Activated naive CD8-positive, alpha-beta T cell treated with anti-CD3 and anti-CD28 coated beads for 36 hours (primary cell): ENCODE measurements around the gene CD2BP2. TPM values are rescaled to one million over a fixed set of nuclear protein-coding genes. Genes with fewer than 3 reads are reported as not detected.
A peak's percentile ranks its signal among the peaks of the same experiment; 100 is the strongest.
"Not testable (repeated sequence)": the region's sequence is repeated elsewhere in the genome, so short reads cannot be mapped to it uniquely, and the experiment has no call there.

Experiments
- DNase-seq: peaks from one replicate; pipeline ENCODE4 v3.0.0; 2021
- H3K27ac Mint-ChIP-seq: one replicate; pipeline ENCODE4 v1.8.0; 2022; ENCODE audit warnings: mild to moderate bottlenecking, moderate library complexity, mixed read lengths
- H3K27me3 Mint-ChIP-seq: one replicate; pipeline ENCODE4 v1.8.0; 2022; ENCODE audit warnings: mild to moderate bottlenecking, mixed read lengths
- H3K36me3 Mint-ChIP-seq: one replicate; pipeline ENCODE4 v1.8.0; 2021; ENCODE audit warnings: mild to moderate bottlenecking, mixed read lengths
- H3K4me1 Mint-ChIP-seq: one replicate; pipeline ENCODE4 v1.8.0; 2021; ENCODE audit warnings: mixed read lengths
- H3K4me3 Mint-ChIP-seq: one replicate; pipeline ENCODE4 v1.8.0; 2022; ENCODE audit warnings: mild to moderate bottlenecking, moderate library complexity, mixed read lengths
- H3K9me3 Mint-ChIP-seq: one replicate; pipeline ENCODE4 v1.8.0; 2022; ENCODE audit warnings: mixed read lengths
- total RNA-seq, 2 experiments: library from RNA; stranded (reverse); gene quantifications; one replicate each; pipeline ENCODE4 v1.2.3, GENCODE V29; 2021

CD2BP2 gene
- total RNA-seq = 10 to 100 TPM; 60.7 to 66.8 TPM

DNA sequence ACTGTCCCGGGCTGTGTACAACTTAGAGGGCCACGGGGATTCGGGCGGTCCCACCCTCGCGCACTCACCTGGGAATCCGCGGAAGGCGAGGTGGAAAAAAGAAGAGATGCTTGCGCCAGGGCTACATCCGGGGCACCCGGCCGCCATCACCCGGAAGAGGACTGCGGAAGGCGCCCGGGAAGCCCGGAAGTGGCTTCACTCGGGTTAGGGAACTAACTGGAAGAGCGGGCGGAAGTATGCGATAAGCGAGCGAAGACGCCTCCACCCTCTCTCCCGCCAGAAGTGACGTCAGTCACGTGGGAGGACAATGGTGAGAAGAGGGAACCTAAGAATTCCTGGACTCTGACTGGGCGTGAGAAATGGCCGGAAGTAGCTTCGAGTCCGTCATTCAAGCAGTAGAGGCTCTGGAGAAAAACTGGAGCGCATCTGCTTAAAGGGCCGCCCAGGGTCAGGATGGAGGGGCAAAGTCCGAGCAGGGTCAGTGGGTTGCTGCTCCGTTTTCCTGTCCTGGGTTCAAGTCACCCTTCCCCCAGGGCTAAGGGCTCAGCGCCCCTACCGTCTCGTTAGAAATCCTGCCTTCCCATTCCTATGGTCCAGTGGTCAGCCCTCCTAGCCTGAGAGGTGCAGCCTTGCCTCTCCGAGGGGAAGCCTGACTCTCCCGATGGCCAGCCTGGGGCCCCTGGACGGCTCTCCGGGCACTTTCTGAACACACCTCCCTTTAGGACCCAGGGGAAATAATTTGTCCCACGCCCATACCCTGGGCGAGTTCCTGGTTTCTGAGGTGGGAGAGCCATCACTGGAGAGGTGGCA, at the start of gene CD2BP2:
Gene CD2BP2 (minus strand): TSS at position 165 of the 810 bp plus-strand sequence. CDS start 627 bp downstream, outside the sequence.
- Mint-ChIP-seq H3K4me1 (peaks cover 40% of the 10 kb centered on the region), H3K4me3 (peak within 1 kb of the TSS; percentile 91), H3K27ac (peak within 1 kb of the TSS; percentile 92), H3K27me3 (no peaks in the 10 kb centered on the region), H3K9me3 (no peaks in the 10 kb centered on the region), H3K36me3 (peaks cover 23% of the 10 kb centered on the region)
- DNase-seq = peak; percentile 90

DNA sequence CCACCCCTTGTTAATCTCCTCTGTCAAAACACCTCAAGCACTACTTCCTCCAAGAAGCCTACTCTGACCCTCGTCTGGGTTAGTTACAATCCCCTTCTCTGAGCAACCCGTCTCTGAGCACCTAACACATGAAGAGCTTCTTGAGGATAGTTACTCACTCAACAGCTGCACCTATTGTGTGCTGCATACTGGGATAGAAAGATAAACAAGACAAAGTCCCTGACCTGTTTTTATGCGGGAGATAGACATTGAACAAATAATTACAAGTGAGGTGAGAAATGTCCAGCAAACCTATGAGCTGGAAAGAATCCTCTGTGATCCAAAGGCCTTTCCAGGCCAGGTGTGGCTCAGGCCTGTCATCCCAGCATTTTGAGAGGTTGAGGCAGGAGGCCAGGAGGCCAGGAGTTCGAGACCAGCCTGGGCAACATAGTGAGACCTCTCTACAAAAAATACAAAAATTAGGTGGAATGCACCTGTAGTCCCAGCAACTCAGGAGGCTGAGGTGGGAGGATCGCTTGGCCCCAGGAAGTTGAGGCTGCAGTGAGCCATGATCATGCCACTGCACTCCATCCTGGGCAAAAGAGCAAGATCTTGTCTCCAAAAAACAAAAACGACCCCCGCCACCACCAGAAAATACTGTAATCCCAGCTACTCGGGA, 46.8 kb upstream of the CD2BP2 start:
- peaks cover 37% of the 10 kb centered on the region for H3K4me1 Mint-ChIP-seq
- H3K36me3 Mint-ChIP-seq = peaks cover 9% of the 10 kb centered on the region
- H3K4me3 Mint-ChIP-seq = peak overlapping the region; percentile 62
- no peak for DNase-seq
- no peaks in the 10 kb centered on the region for H3K9me3 Mint-ChIP-seq
- H3K27ac Mint-ChIP-seq = no peak overlapping the region
- peaks cover 3% of the 10 kb centered on the region for H3K27me3 Mint-ChIP-seq

DNA sequence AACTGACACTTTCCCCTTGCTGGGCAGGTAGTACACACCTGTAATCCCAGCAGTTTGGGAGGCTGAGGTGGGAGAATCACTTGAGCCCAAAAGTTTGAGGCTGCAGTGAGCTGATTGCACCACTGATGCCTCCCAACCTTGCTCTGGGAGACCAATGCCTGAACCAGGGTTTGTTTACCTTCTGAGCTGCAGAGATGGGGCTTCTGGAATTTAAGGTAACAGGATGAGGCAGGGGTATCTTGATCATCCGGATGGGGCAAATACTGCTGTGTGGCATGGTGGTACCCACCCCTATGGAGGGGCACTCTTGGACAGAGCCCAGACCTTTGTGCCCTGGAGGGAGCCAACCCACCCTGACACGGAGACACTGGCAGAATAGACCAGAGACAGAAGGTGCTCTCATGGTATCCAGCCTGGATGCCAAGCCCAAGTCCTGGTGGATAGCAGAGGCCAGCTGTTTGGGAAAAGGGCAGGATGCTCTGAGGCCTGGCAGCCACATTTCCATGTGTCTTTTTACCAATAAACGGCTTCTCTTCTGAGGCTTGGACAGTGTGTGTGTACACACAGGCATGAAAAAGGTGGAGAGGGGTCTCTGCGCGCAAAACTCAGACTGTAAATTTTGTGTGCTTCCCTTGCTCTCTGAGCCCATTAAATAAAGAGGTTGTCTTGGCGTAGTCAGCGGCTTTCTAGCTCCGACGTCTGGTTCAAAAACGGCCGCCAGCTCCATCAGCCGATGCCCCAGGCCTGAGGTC, 44.5 kb upstream of the CD2BP2 start:
- H3K36me3 Mint-ChIP-seq = peaks cover 9% of the 10 kb centered on the region
- H3K4me3 Mint-ChIP-seq = peak overlapping the region; percentile 85
- no peak for DNase-seq
- H3K9me3 Mint-ChIP-seq = no peaks in the 10 kb centered on the region
- no peaks in the 10 kb centered on the region for H3K27me3 Mint-ChIP-seq
- peak overlapping the region; percentile 90 for H3K27ac Mint-ChIP-seq
- H3K4me1 Mint-ChIP-seq = peaks cover 40% of the 10 kb centered on the region

DNA sequence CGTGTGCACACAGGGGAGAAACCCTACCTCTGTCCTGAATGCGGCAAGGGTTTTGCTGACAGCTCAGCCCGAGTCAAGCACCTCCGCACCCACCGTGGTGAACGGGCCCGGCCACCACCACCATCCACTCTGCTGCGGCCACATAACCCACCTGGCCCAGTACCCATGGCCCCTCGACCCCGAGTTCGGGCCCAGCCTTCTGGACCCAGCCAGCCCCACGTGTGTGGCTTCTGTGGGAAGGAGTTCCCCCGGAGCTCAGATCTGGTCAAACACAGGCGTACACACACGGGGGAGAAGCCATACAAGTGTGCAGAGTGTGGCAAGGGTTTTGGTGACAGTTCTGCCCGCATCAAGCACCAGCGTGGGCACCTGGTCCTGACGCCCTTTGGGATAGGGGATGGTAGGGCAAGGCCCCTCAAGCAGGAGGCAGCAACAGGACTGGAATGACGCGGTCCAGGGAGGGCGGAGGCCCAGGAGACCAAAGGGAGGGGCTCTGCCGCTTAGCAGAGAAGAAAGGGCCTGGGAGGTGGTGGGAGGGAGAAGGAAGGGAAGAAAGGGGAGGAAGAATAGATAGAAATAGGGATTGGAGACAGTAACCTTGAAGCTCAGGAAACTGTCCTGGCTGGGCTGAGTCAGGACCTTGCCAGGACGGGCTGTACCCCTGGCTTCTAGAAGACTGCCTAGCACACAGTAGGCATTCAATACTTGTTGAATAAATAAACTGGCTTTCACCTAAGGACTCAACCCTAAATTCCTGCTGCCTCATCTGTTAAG, 43.7 kb upstream of the CD2BP2 start:
- H3K27ac Mint-ChIP-seq = no peak overlapping the region

DNA sequence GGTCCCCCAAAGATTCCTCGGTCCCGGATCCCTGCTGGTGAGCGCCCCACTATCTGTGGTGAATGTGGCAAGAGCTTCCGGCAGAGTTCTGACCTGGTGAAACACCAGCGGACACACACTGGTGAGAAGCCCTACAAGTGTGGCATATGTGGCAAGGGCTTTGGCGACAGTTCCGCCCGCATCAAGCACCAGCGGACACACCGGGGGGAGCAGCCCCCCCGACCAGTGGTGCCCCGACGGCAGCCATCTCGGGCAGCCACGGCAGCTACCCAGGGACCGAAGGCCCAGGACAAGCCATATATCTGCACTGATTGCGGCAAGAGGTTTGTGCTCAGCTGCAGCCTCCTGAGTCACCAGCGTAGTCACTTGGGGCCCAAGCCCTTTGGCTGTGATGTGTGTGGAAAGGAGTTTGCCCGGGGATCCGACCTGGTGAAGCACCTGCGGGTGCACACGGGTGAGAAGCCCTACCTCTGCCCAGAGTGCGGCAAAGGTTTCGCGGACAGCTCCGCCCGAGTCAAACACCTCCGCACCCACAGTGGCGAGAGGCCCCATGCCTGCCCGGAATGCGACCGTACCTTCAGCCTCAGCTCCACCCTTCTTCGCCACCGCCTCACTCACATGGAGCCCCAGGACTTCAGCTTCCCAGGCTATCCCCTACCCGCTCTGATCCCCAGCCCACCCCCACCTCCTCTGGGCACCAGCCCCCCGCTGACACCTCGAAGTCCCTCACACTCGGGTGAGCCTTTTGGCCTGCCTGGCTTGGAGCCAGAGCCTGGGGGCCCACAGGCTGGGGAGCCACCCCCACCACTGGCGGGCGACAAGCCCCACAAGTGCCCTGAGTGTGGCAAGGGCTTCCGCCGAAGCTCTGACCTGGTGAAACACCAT, 42.9 kb upstream of the CD2BP2 start:
- H3K9me3 Mint-ChIP-seq = no peaks in the 10 kb centered on the region
- no peak overlapping the region for H3K4me3 Mint-ChIP-seq
- H3K36me3 Mint-ChIP-seq = peaks cover 10% of the 10 kb centered on the region
- H3K27ac Mint-ChIP-seq = no peak overlapping the region
- no peak for DNase-seq
- peaks cover 46% of the 10 kb centered on the region for H3K4me1 Mint-ChIP-seq
- H3K27me3 Mint-ChIP-seq = no peaks in the 10 kb centered on the region

More for the DNA sequence above, 43.7 kb upstream of the CD2BP2 start:
- no peak for DNase-seq
- H3K36me3 Mint-ChIP-seq = peaks cover 10% of the 10 kb centered on the region
- H3K27me3 Mint-ChIP-seq = no peaks in the 10 kb centered on the region
- peak overlapping the region; percentile 24 for H3K4me3 Mint-ChIP-seq
- H3K9me3 Mint-ChIP-seq = no peaks in the 10 kb centered on the region
- peaks cover 46% of the 10 kb centered on the region for H3K4me1 Mint-ChIP-seq

DNA sequence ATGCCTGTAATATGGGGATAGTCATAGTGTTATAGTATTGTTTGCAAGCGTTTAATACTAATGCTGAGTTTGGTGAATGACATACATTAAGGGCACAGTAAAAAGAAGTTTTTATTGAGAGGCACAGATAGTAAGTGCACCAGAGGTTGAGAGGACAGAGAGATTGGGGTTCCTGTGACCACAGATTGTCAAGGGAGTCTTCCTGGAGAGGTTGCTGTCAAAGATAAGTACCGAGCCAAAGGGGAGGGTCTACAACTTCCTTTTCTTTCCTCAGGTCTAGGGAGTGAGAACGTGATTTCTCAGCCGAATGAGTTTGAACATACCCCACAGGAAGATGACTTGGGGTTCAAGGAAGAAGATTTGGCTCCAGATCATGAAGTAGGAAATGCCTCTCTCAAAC, 41.9 kb upstream of the CD2BP2 start:
- no peaks in the 10 kb centered on the region for H3K9me3 Mint-ChIP-seq
- no peak for DNase-seq
- peaks cover 10% of the 10 kb centered on the region for H3K36me3 Mint-ChIP-seq
- H3K4me1 Mint-ChIP-seq = peaks cover 46% of the 10 kb centered on the region
- peak overlapping the region; percentile 90 for H3K4me3 Mint-ChIP-seq
- no peaks in the 10 kb centered on the region for H3K27me3 Mint-ChIP-seq
- H3K27ac Mint-ChIP-seq = no peak overlapping the region

DNA sequence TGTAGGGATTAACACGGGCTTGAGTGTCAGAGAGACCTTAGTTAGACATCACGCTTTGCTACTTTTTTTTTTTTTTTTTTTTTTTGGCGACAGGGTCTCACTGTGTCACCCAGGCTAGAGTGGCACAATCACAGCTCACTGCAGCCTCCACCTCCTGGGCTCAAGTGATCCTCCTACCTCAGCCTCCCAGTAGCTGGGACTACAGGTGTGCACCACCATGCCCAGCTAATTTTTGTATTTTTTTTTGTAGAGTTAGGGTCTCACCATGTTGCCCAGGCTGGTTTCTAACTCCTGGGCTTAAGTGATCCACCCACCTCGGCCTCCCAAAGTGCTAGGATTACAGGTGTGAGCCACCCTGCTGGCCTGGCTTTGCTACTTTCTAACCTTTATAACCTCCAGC, 41.5 kb upstream of the CD2BP2 start:
- H3K4me1 Mint-ChIP-seq = peaks cover 44% of the 10 kb centered on the region
- H3K9me3 Mint-ChIP-seq = not testable (repeated sequence)

DNA sequence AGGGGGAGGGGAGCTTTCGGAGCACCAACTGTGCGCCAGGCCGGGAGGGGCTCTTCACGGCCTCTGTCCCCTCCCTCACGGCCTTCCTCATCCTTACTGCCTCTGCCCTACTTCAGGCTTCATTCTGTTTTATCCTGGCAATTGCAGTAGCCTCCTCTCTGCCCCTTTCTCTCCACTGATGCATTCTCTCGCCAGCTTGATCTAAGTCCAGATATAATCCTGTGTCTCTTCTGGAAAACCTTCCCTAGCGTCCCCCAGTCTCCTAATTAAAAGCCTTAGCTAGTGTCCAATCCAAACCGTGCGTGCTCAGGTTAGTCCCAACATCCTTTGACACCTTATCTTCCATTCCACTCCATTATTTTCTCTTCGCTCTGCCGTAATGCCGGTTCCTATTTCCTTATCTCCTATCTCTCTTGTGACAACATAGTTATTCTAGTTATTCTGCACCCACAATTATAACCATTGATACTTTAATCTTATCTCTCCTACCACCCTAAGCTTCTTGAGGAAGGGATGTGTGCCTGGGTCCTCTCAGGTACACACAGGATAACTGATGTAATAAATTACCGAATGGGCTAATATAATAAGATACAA, 41.0 kb upstream of the CD2BP2 start:
- no peak for DNase-seq
- H3K27ac Mint-ChIP-seq = peak overlapping the region; percentile 80
- no peaks in the 10 kb centered on the region for H3K27me3 Mint-ChIP-seq
- no peaks in the 10 kb centered on the region for H3K9me3 Mint-ChIP-seq
- H3K4me1 Mint-ChIP-seq = peaks cover 41% of the 10 kb centered on the region
- peaks cover 10% of the 10 kb centered on the region for H3K36me3 Mint-ChIP-seq
- H3K4me3 Mint-ChIP-seq = peak overlapping the region; percentile 90

More for the DNA sequence above, 41.5 kb upstream of the CD2BP2 start:
- peak overlapping the region; percentile 90 for H3K4me3 Mint-ChIP-seq
- peaks cover 10% of the 10 kb centered on the region for H3K36me3 Mint-ChIP-seq
- not testable (repeated sequence) for H3K27ac Mint-ChIP-seq, H3K27me3 Mint-ChIP-seq, DNase-seq

DNA sequence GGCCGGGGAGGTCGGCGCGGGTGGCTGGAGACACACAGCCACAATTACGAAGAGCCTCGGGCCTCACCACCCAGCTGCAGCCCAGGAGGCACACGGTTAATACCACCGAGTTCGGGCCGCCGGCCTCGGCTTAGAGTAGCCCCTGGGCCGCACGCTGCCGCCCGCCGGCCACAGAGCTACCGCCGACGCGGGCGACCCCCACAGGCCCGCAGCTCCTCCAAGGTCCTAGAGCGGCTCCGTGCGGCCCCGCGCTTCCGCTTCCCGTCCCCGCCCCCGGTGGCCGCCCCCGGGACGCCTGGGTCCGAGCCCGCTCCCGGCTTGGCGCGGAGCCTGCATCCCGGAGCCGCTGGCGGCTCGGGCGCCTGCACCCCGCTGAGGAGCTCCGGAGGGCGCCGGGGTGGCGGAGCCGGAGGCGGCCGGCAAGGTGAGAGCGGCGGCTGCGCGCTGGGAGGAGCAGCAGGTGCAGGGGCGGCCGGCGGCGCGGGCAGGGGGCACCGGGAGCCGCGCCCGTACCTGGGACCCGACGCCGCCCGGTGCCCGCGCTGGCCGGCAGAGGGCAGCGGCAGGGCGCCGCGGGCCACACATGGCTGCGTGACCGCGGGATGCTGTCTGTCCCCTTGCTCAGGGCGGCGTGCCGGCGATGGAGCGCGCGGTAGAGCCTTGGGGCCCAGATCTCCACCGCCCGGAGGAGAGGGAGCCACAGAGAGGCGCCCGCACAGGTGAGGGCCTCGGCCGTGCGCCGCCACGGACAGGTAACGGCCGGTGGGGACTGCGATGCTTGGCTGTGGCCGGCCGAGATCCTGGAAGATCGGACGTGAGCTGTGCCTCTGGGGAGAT, 40.3 kb upstream of the CD2BP2 start, which contains the start of gene ZNF48:
Gene ZNF48 (plus strand): TSS at position 266 of the 837 bp plus-strand sequence. CDS start 375 bp downstream, at position 641.
- Mint-ChIP-seq H3K36me3 (peaks cover 10% of the 10 kb centered on the region), H3K4me3 (peak within 1 kb of the TSS; percentile 94), H3K9me3 (no peaks in the 10 kb centered on the region), H3K27ac (peak within 1 kb of the TSS; percentile 88), H3K4me1 (peaks cover 37% of the 10 kb centered on the region), H3K27me3 (no peaks in the 10 kb centered on the region)
- peak; percentile 70 for DNase-seq

DNA sequence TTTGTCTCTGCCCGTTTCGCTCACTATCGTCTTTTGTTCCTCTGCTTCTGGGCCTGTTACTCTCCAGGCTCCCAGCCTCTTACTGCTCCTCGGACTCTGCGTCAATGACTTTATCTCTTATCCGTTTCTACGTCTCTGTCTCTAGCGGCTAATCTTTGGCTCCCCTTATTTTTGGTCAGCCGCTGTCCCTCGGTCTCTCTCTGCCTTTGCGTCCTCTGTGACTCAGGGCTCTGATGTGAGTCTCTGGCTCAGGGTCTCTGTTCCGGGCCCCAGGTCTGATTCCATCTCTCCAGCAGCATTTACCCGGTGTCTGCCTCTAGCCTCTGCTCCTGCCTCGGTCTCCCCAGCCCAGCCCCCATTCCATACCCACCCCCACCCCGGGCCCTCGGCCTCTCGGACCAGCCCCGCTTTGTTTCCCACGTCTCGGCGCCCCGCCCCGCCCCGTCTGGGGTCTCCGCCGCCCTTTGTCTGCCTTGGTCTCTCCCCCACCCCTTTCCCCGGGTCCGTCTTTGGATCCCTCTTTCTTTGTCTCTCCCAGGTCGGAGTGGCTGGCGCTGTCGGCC, 39.6 kb upstream of the CD2BP2 start:
- Mint-ChIP-seq H3K4me3 (peak overlapping the region; percentile 94), H3K9me3 (no peaks in the 10 kb centered on the region), H3K27ac (peak overlapping the region; percentile 88), H3K36me3 (peaks cover 10% of the 10 kb centered on the region), H3K27me3 (no peaks in the 10 kb centered on the region), H3K4me1 (peaks cover 33% of the 10 kb centered on the region)
- no peak for DNase-seq

DNA sequence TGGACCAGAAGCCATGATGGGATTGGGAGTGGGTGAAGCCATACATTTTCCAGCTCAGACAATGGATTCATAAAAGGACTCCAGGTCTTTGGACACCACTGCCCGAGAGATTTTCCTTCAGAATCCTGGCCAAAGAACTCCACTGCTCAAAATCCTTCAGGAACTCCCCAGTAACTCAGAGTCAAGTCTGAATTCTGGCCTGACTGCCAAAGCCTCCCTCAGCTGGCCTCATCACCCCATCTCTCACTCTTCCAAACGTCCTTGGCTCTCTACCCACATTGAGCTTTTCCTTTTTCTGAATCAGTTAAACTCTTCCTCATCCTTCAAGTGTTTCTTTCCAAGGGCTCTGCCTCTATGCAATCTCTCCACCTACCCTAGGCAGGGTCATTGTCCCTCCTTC, 28.4 kb upstream of the CD2BP2 start:
- H3K36me3 Mint-ChIP-seq = peaks cover 35% of the 10 kb centered on the region
- peak overlapping the region; percentile 96 for H3K27ac Mint-ChIP-seq
- peak overlapping the region; percentile 92 for H3K4me3 Mint-ChIP-seq
- H3K9me3 Mint-ChIP-seq = no peaks in the 10 kb centered on the region
- H3K27me3 Mint-ChIP-seq = no peaks in the 10 kb centered on the region
- peaks cover 32% of the 10 kb centered on the region for H3K4me1 Mint-ChIP-seq
- no peak for DNase-seq

DNA sequence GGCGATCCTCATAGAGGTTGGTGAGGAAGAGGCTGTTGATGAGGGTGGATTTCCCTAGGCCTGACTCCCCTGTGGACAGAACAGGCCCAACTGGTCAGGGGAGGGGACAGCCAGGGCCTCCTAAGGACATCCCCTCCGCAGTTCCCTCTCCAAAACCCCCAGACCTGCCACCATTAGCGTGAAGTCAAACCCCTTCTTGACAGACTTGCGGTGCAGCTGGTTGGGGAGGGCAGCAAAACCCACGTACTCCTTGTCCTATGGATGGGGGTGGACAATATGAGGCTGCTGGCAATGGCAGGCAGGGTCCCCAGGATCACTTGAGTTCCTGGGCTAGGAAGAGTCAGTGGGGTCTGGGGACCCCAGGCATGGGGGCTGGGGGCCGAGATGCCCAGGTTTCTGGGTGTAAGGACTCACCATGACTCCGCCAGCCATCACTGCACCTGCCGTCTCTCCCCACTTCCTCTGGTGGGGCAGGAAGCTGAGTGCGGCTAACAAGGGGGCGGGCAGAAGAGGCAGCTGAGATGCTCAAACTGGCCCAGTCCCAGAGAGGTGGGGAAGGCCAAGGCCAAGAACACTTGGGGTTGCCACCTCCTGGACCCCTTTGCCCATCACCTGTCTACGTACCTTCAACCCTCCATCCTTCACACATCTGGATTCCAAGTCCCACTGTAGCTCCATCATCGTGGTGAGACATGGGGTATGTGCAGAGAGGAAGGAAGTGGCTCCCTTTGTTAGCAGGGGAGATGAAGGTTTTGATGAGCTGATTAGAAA, 27.2 kb upstream of the CD2BP2 start, which contains the start of gene SEPTIN1:
Gene SEPTIN1 (minus strand): TSS at position 451 of the 771 bp plus-strand sequence. CDS start 19 bp downstream, at position 432.
- H3K9me3 Mint-ChIP-seq = no peaks in the 10 kb centered on the region
- peaks cover 3% of the 10 kb centered on the region for H3K27me3 Mint-ChIP-seq
- peak; percentile 79 for DNase-seq
- H3K36me3 Mint-ChIP-seq = peaks cover 39% of the 10 kb centered on the region
- peak within 1 kb of the TSS; percentile 92 for H3K4me3 Mint-ChIP-seq
- peaks cover 41% of the 10 kb centered on the region for H3K4me1 Mint-ChIP-seq
- peak within 1 kb of the TSS; percentile 96 for H3K27ac Mint-ChIP-seq
